Measurements from ENCODE around the gene TMEM44.

DNA sequence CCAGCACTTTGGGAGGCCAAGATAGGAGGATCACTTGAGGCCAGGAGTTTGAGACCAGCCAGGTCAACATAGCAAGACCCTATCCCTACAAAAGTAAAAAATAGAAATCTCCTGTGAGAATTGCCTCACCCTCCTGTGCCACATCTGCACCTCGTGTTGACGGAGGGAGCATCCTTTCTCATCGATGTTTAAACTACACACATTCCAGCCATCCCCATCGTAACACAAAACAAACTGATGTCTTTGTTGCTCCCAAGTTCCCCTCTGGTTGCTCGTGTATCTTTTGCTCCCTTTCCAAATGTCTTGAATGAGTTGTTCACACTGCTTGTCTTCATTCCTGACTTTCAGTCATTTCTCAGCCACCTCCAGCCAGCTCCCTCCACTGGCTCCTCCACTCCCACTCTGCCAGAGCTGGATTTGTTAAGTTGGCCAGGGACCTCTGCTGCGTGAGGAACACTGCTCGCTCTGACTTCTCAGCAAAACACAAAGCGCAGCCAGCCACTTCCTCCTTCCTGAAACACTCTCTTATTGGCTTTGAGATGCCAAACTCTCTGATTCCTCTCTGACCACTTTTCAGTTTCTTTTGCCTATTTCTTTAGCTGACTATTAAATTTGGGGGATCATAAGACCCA, 92.8 kb downstream of the TMEM44 start:
- TF ChIP-seq POLR2A (IDR thresholded peaks at IDR 0.05; ENCODE audit: low read depth, low read length), result no peak
- no peak for TF ChIP-seq POLR2AphosphoS5 (IDR thresholded peaks at IDR 0.05; ENCODE audit: low read depth, low read length)

All from GM12892 (cell line).